Gastroesophageal sphincter (tissue), 3 donors: Measurements from ENCODE around the gene ERG28.

Source experiments
- CTCF ChIP-seq, 4 experiments: fragments of 200-600 bp in 2 of 4; fragments of 450-650 bp in 2 of 4; sonication (generic) in 1 of 4; IDR thresholded peaks; one replicate each; pipeline ENCODE4 v1.5.1; 2017 to 2019; ENCODE audit warnings: antibody characterized with exemption in 4 of 4, mild to moderate bottlenecking in 2 of 4, moderate library complexity in 2 of 4
- POLR2A ChIP-seq, 2 donors: fragments of 450-650 bp; IDR thresholded peaks; one replicate each; pipeline ENCODE4 v1.6.1; 2017; ENCODE audit warnings: antibody characterized with exemption in 2 of 2, mild to moderate bottlenecking in 2 of 2, moderate library complexity in 1 of 2

GRCh38 chr14:75657331-75657730 lies 3.3 kb downstream of the ERG28 start:
- TF ChIP-seq POLR2A (IDR thresholded peaks at IDR 0.05) (no peak), CTCF (IDR thresholded peaks at IDR 0.05) (no peak)
